Heart left ventricle (tissue), 13 donors: ENCODE results near the gene KRTAP9-2.

Experiments used
- CTCF ChIP-seq, 12 donors: fragments of 200-600 bp; sonication (generic) in 4 of 12; IDR thresholded peaks; one replicate each; pipeline versions ENCODE4 v1.5.0 to v1.8.0; 2018 to 2022; ENCODE audit warnings: antibody characterized with exemption in 12 of 12, mild to moderate bottlenecking in 5 of 12
- POLR2A ChIP-seq, 2 donors: fragments of 450-650 bp; IDR thresholded peaks; one replicate each; pipeline ENCODE4 v1.6.1; 2017; ENCODE audit warnings: antibody characterized with exemption in 2 of 2, mild to moderate bottlenecking in 2 of 2, moderate library complexity in 2 of 2
- donor health status: ischemic (EF 13 %, LVEDD 7.1; RV severe dilation, severe dysfunction).
- donor health status: DM: no; HTN: yes; CAD: no.
- donor health status: DM: no; HTN: no; CAD: no.
- donor health status: ischemic (EF 25% LVEDD 6.9; RV normal size, moderate dysfunction).
- donor health status: ischemic (EF 25% LVEDD 5.7; RV mildly dilated, moderate dysfunction).
- donor health status: ischemic (EF 35%, LVEDD 5.7; RV mildly dilated, moderate dysfunction).
- donor health status: nonischemic (EF 11% LVEDD 7.7; RV severe dilation, severe dysfunction).
- donor health status: DM: yes; HTN: yes; CAD: no.
- donor health status: PGD.
- donor health status: ischemic (EF 29% LVEDD 5.4; RV normal size, mild dysfunction).
- donor health status: nonischemic (EF 23%, LVEDD 6.1; RV moderate dilation, normal function).

DNA sequence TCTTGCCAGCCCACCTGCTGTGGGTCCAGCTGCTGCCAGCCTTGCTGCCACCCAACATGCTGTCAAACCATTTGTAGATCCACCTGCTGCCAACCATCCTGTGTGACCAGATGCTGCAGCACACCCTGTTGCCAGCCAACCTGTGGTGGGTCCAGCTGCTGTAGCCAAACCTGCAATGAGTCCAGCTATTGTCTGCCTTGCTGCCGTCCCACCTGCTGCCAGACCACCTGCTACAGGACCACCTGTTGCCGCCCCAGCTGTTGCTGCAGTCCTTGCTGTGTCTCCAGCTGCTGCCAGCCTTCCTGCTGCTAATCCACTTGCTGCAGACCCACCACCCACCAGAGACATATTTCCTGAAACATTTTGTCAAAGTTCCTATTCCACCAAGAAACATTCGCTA lies 36.1 kb upstream of the KRTAP9-2 start:
- no peak for TF ChIP-seq POLR2A (IDR thresholded peaks at IDR 0.05)
- no peak for TF ChIP-seq CTCF (IDR thresholded peaks at IDR 0.05)
